ENCODE results near the gene NPR2.

DNA sequence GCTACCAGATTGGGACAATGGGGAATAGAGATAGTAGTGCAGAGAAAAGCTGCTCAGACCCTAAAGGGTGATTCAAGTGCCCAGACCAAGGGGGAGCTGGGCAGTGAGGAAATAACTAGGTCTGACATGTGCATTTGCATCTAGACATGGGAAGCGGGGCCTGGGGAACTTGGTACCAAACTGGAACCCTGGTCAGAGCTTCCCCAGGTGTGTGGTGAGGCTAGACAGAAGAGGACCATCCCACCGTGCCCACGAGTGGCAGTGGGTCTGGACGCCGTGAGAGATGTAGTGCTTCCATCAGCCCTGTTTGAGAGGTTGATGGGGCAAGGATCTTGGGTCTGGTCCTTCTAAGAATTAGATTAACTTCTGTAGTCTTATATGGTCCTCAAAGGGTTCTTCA lies 45.2 kb downstream of the NPR2 start:
- TF ChIP-seq, protein P1, sequence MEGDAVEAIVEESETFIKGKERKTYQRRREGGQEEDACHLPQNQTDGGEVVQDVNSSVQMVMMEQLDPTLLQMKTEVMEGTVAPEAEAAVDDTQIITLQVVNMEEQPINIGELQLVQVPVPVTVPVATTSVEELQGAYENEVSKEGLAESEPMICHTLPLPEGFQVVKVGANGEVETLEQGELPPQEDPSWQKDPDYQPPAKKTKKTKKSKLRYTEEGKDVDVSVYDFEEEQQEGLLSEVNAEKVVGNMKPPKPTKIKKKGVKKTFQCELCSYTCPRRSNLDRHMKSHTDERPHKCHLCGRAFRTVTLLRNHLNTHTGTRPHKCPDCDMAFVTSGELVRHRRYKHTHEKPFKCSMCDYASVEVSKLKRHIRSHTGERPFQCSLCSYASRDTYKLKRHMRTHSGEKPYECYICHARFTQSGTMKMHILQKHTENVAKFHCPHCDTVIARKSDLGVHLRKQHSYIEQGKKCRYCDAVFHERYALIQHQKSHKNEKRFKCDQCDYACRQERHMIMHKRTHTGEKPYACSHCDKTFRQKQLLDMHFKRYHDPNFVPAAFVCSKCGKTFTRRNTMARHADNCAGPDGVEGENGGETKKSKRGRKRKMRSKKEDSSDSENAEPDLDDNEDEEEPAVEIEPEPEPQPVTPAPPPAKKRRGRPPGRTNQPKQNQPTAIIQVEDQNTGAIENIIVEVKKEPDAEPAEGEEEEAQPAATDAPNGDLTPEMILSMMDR (conservative IDR thresholded peaks at IDR 0.05 in 1 of 2, IDR thresholded peaks at IDR 0.05 in 1 of 2; ENCODE audit: extremely low read depth in 1 of 2, insufficient read depth in 1 of 2, low read depth in 1 of 2, low read length in 2 of 2), result no peak
- TF ChIP-seq EZH2 (IDR thresholded peaks at IDR 0.05; ENCODE audit: borderline replicate concordance, low read length), result no peak
